Brain microvascular endothelial cell (primary cell): ENCODE data around the gene TOMM6.

Source experiments
- DNase-seq: peaks from one replicate; pipeline ENCODE4 v3.0.0-alpha.2; 2020
- H3K27ac ChIP-seq: fragments of 250-450 bp; sonication (Bioruptor Pico); 2 replicates; pipeline ENCODE4 v1.5.1; 2020; ENCODE audit warnings: mild to moderate bottlenecking, moderate library complexity
- H3K27me3 ChIP-seq: fragments of 250-450 bp; sonication (Bioruptor Pico); replicated peaks from 2 replicates; pipeline ENCODE4 v1.5.1; 2020; ENCODE audit warnings: mild to moderate bottlenecking
- H3K36me3 ChIP-seq: fragments of 250-450 bp; sonication (Bioruptor Pico); replicated peaks from 2 replicates; pipeline ENCODE4 v1.5.1; 2020; ENCODE audit warnings: mild to moderate bottlenecking
- H3K4me3 ChIP-seq: 2 replicates; pipeline ENCODE4 v1.5.1; 2011; ENCODE audit warnings: low read depth, mild to moderate bottlenecking, control low read depth, low read length, moderate library complexity
- in situ Hi-C: cut with HindIII; loops from 2 replicates; pipeline ENCODE4 v1.10.0; 2017; ENCODE audit warnings: low sequenced_read_pairs, low pct_ligation_motif_present
- TF ChIP-seq, protein P1 (sequence below): IDR thresholded peaks from 2 replicates; pipeline ENCODE4 v1.5.1; 2011; ENCODE audit warnings: low read depth, mild to moderate bottlenecking, moderate library complexity, low read length, control low read depth, inconsistent platforms; ENCODE audit errors: missing control alignments

The TOMM6 gene

DNA sequence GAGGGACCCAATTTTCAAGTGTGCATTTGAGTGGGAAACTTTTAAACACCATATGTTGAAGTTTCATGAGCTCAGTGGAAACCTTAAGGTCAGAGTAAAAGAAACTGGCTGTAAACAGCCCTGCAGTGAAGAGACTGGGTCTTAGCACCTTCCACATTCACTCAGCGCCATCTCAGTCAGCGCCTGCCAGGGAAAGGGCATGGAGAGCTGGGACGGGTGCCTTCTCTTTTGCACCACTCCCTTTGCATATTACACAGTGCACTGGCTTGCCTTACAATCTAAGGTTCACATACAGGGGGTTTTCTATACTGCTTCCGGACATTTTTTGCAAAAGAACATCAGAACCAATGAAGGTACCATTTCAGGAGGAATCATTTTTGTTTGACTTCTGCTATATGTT, 4.5 kb downstream of the TOMM6 start:
- TF ChIP-seq, protein P1, sequence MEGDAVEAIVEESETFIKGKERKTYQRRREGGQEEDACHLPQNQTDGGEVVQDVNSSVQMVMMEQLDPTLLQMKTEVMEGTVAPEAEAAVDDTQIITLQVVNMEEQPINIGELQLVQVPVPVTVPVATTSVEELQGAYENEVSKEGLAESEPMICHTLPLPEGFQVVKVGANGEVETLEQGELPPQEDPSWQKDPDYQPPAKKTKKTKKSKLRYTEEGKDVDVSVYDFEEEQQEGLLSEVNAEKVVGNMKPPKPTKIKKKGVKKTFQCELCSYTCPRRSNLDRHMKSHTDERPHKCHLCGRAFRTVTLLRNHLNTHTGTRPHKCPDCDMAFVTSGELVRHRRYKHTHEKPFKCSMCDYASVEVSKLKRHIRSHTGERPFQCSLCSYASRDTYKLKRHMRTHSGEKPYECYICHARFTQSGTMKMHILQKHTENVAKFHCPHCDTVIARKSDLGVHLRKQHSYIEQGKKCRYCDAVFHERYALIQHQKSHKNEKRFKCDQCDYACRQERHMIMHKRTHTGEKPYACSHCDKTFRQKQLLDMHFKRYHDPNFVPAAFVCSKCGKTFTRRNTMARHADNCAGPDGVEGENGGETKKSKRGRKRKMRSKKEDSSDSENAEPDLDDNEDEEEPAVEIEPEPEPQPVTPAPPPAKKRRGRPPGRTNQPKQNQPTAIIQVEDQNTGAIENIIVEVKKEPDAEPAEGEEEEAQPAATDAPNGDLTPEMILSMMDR, result no peak
- Histone ChIP-seq H3K27ac (no peak overlapping the region), H3K4me3 (no peak overlapping the region), H3K36me3 (peaks cover 24% of the 10 kb centered on the region), H3K27me3 (no peaks in the 10 kb centered on the region)
- DNase-seq, result no peak
- in situ Hi-C loops, result loop anchor here (25.0 kb wide), 1 partner anchor 245 kb away; no protein-coding TSS in a partner anchor

DNA sequence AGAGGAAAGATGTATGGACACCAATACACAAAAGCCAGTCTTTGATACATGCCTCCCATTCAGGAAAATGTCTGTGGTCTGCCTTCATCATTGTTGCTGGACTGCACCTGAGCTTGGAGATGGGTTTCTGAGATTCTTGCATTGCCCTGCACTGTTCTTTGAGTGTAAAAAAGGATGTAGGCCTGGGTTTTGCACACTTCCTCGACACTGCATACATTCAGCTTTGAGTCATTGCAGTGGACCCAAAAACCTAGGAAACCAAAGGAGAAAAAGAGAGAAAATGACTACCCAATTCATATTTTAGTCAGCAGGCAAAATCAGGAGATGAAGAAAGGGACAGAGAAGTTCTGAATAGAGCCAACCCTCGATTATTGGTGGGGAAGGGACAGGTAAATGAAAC, 9.0 kb downstream of the TOMM6 start:
- TF ChIP-seq, protein P1, result no peak
- Histone ChIP-seq H3K36me3 (peaks cover 7% of the 10 kb centered on the region), H3K27ac (no peak overlapping the region), H3K27me3 (no peaks in the 10 kb centered on the region), H3K4me3 (no peak overlapping the region)
- no peak for DNase-seq
- in situ Hi-C loops, result loop anchor here (25.0 kb wide), 1 partner anchor 241 kb away; no protein-coding TSS in a partner anchor

DNA sequence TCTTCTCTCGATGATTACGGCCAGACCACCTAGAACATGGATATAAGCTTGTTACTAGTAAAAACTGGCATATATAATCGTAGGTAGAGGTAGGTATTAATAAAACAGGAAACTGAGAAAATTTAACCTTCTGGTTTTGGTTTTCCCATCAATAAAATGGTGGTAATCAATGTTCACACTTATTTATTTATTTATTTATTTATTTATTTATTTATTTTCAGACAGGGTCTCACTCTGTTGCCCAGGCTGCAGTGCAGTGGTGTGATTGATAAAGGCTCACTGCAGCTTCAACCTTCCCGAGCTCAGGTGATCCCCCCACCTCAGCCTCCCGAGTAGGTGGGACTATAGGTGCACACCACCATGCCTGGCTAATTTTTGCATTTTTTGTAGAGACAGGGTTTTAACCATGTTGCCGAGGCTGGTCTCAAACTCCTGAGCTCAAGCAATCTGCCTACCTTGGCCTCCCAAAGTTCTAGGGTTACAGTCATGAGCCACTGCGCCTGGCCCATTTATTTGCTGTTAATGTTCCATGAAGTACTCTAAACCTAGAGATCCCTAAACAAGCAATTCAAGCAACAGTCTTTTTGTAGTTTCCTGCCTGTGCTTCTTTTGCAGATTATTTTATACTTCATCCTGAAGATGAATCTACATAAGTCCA, 11.5 kb downstream of the TOMM6 start:
- DNase-seq, result no peak
- in situ Hi-C loops, result loop anchor here (25.0 kb wide), 1 partner anchor 238 kb away; no protein-coding TSS in a partner anchor
- TF ChIP-seq, protein P1, result no peak
- Histone ChIP-seq H3K36me3 (no peaks in the 10 kb centered on the region), H3K27me3 (no peaks in the 10 kb centered on the region), H3K27ac (no peak overlapping the region), H3K4me3 (no peak overlapping the region)

DNA sequence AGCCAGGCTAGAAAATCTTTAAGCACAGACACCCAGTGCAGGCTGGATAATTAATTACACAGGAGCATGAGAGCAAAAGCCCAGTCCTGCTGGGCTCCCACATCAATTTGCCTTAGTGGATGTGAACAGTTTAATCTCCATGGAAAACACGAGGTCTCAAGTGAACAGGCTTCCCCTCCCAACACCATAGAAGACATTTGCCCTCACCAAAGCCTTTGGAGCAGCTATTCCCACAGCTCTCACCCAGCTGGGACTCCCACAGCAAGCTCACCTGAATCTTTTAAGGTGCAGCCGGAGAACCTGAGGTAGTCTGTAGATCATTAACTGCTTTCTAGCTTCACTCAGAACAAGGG, 12.0 kb downstream of the TOMM6 start:
- Histone ChIP-seq H3K4me3 (no peak overlapping the region), H3K27me3 (no peaks in the 10 kb centered on the region), H3K27ac (no peak overlapping the region), H3K36me3 (no peaks in the 10 kb centered on the region)
- TF ChIP-seq, protein P1, result no peak
- in situ Hi-C loops, result loop anchor here (25.0 kb wide), 1 partner anchor 238 kb away; no protein-coding TSS in a partner anchor
- DNase-seq, result no peak

DNA sequence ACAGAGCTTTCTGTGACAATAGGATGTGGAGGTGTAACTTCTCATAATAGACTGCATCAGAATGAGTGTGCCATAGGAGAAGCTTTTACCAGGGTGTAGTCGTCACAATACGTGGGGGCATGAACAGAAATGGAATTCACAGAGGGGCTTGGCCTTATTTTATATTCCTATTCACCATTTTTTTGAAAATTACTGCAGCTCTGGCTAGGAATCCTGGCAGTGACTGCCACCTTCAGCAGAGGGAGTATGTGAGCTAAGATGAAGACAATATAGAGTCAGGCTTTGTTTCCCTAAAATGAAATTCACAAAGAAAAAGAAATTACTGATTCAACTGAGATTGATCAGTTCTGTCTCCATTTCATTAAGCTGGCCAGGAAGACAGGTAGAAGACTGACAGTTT, 13.9 kb downstream of the TOMM6 start:
- in situ Hi-C loops, result no loop called here
- no peaks in the 10 kb centered on the region for H3K36me3 ChIP-seq
- H3K4me3 ChIP-seq, result no peak overlapping the region
- H3K27ac ChIP-seq, result no peak overlapping the region
- DNase-seq, result peak; percentile 43
- TF ChIP-seq, protein P1, result peak; percentile 81
- no peaks in the 10 kb centered on the region for H3K27me3 ChIP-seq
